Left ventricle myocardium inferior (tissue), 1 donor: Measurements from ENCODE around the gene HDGF. TPM values are rescaled to one million over a fixed set of nuclear protein-coding genes. Genes with fewer than 3 reads are reported as not detected.

Source experiments
- DNase-seq: peaks from one replicate; pipeline ENCODE4 v3.0.0-alpha.2; 2020
- H3K27ac ChIP-seq: fragments of 200-600 bp; replicated peaks from 2 replicates; pipeline ENCODE4 v1.8.0; 2021
- H3K27me3 ChIP-seq: fragments of 200-600 bp; 2 replicates; pipeline ENCODE4 v1.8.0; 2021; ENCODE audit warnings: low read depth
- H3K36me3 ChIP-seq: fragments of 200-600 bp; 2 replicates; pipeline ENCODE4 v1.8.0; 2021
- H3K4me1 ChIP-seq: fragments of 200-600 bp; 2 replicates; pipeline ENCODE4 v1.8.0; 2021
- H3K4me3 ChIP-seq: fragments of 200-600 bp; 2 replicates; pipeline ENCODE4 v1.8.0; 2021; ENCODE audit warnings: mild to moderate bottlenecking, moderate library complexity
- H3K9me3 ChIP-seq: fragments of 200-600 bp; replicated peaks from 2 replicates; pipeline ENCODE4 v1.8.0; 2021
- CTCF ChIP-seq: fragments of 200-600 bp; IDR thresholded peaks from 2 replicates; pipeline ENCODE4 v1.8.0; 2021; ENCODE audit warnings: antibody characterized with exemption, mild to moderate bottlenecking, borderline replicate concordance
- intact Hi-C: fragments of 100-400 bp; cut with micrococcal nuclease; formaldehyde crosslinking; loops from one replicate; pipeline ENCODE4 v1.11.0; 2022
- total RNA-seq: library from RNA; stranded (reverse); fragmentation: NEBNext Ultra II Directional; extraction: Animal tissue kit (Norgen Biotek cat#: 25700); gene quantifications from one replicate; pipeline ENCODE4 v1.2.1, GENCODE V29; 2021
- donor health status: DM: no; HTN: yes; CAD: no; lungs with severe emphysema.

Gene HDGF
- total RNA-seq, 1 donor from 2014 or later, result 145 TPM

GRCh38 chr1:156756355-156756754 lies 4.9 kb upstream of the HDGF start:
- H3K4me1 ChIP-seq, result peaks cover 30% of the 10 kb centered on the region
- no peak for DNase-seq
- no peaks in the 10 kb centered on the region for H3K9me3 ChIP-seq
- H3K27ac ChIP-seq, result no peak overlapping the region
- no peaks in the 10 kb centered on the region for H3K27me3 ChIP-seq
- H3K36me3 ChIP-seq, result no peaks in the 10 kb centered on the region
- no peak for TF ChIP-seq CTCF
- H3K4me3 ChIP-seq, result no peak overlapping the region
- intact Hi-C loops, result no loop called here

GRCh38 chr1:156755527-156755950 lies 4.1 kb upstream of the HDGF start:
- no peaks in the 10 kb centered on the region for H3K36me3 ChIP-seq
- H3K4me1 ChIP-seq, result peaks cover 35% of the 10 kb centered on the region
- DNase-seq, result no peak
- H3K27ac ChIP-seq, result peak overlapping the region; percentile 40
- no peaks in the 10 kb centered on the region for H3K9me3 ChIP-seq
- no peak overlapping the region for H3K4me3 ChIP-seq
- intact Hi-C loops, result no loop called here
- no peak for TF ChIP-seq CTCF
- no peaks in the 10 kb centered on the region for H3K27me3 ChIP-seq

GRCh38 chr1:156754219-156754618 lies 2.7 kb upstream of the HDGF start:
- TF ChIP-seq CTCF, result no peak

GRCh38 chr1:156752843-156753482 lies 1.5 kb upstream of the HDGF start:
- Histone ChIP-seq H3K9me3 (no peaks in the 10 kb centered on the region), H3K4me1 (peaks cover 61% of the 10 kb centered on the region), H3K27ac (peak overlapping the region; percentile 98), H3K4me3 (peak overlapping the region; percentile 99), H3K36me3 (no peaks in the 10 kb centered on the region), H3K27me3 (no peaks in the 10 kb centered on the region)
- DNase-seq, result no peak
- TF ChIP-seq CTCF, result no peak
- intact Hi-C loops, result no loop called here

More at GRCh38 chr1:156754219-156754618, 2.7 kb upstream of the HDGF start:
- Histone ChIP-seq H3K27me3 (no peaks in the 10 kb centered on the region), H3K27ac (no peak overlapping the region), H3K4me3 (no peak overlapping the region), H3K9me3 (no peaks in the 10 kb centered on the region), H3K4me1 (peaks cover 48% of the 10 kb centered on the region), H3K36me3 (no peaks in the 10 kb centered on the region)
- intact Hi-C loops, result no loop called here
- DNase-seq, result no peak

GRCh38 chr1:156751757-156752481 lies 444 bp upstream of the HDGF start:
- no peak for TF ChIP-seq CTCF
- no peaks in the 10 kb centered on the region for H3K9me3 ChIP-seq
- intact Hi-C loops, result no loop called here
- H3K4me1 ChIP-seq, result peaks cover 69% of the 10 kb centered on the region
- H3K27ac ChIP-seq, result peak overlapping the region; percentile 98
- DNase-seq, result peak; percentile 99
- H3K4me3 ChIP-seq, result peak overlapping the region; percentile 99
- H3K36me3 ChIP-seq, result no peaks in the 10 kb centered on the region
- H3K27me3 ChIP-seq, result no peaks in the 10 kb centered on the region
